ENCODE data around the gene HNMT.

GRCh38 chr2:137935591-137935990, 28.7 kb upstream of the HNMT start:
- TF ChIP-seq POLR2A (IDR thresholded peaks at IDR 0.05) (no peak), CTCF (IDR thresholded peaks at IDR 0.05) (no peak)

All from thyroid gland (tissue), 4 donors.